CD14-positive monocyte (primary cell): ENCODE measurements around the gene STARD8. TPM values are rescaled to one million over a fixed set of nuclear protein-coding genes. Genes with fewer than 3 reads are reported as not detected.
"Not testable (repeated sequence)": the region's sequence is repeated elsewhere in the genome, so short reads cannot be mapped to it uniquely, and the experiment has no call there.

Experiments
- DNase-seq, 3 donors: peaks; one replicate each; pipeline ENCODE4 v3.0.0-alpha.2; 2011 to 2022
- H2AFZ ChIP-seq: 2 replicates; pipeline ENCODE4 v1.6.0; 2012; ENCODE audit warnings: mild to moderate bottlenecking, low read depth, low read length, inconsistent platforms; ENCODE audit not compliant: insufficient read depth, poor library complexity, severe bottlenecking
- H3K27ac ChIP-seq, 2 donors: 1 replicate in 1 of 2; 2 replicates in 1 of 2; pipeline ENCODE4 v1.5.1; 2012 to 2013; ENCODE audit warnings: low read length in 2 of 2, control low read depth in 1 of 2, inconsistent platforms in 1 of 2, low read depth in 1 of 2, mild to moderate bottlenecking in 1 of 2
- H3K27me3 ChIP-seq, 2 donors: one replicate each; pipeline versions ENCODE4 v1.6.0 to v1.6.1; 2011 to 2013; ENCODE audit warnings: low read length in 2 of 2; ENCODE audit not compliant: control insufficient read depth in 2 of 2, insufficient read depth in 2 of 2
- H3K36me3 ChIP-seq, 2 donors: replicated peaks in 1 of 2; 1 replicate in 1 of 2; 2 replicates in 1 of 2; pipeline versions ENCODE4 v1.5.1 to v1.6.1; 2012 to 2013; ENCODE audit warnings: low read length in 2 of 2, control low read depth in 1 of 2, inconsistent platforms in 1 of 2, mild to moderate bottlenecking in 1 of 2; ENCODE audit not compliant: insufficient read depth in 2 of 2, control insufficient read depth in 1 of 2
- H3K4me1 ChIP-seq, 2 donors: 1 replicate in 1 of 2; 2 replicates in 1 of 2; pipeline versions ENCODE4 v1.5.1 to v1.6.1; 2012 to 2013; ENCODE audit warnings: low read length in 2 of 2, control low read depth in 1 of 2, inconsistent platforms in 1 of 2, mild to moderate bottlenecking in 1 of 2, moderate library complexity in 1 of 2; ENCODE audit not compliant: insufficient read depth in 2 of 2, control insufficient read depth in 1 of 2
- H3K4me2 ChIP-seq: replicated peaks from 2 replicates; pipeline ENCODE3; 2012; ENCODE audit warnings: low read length, moderate library complexity, mild to moderate bottlenecking; ENCODE audit not compliant: poor library complexity, severe bottlenecking; ENCODE audit errors: extremely low read depth
- H3K4me3 ChIP-seq, 3 experiments: fragments of 200-600 bp in 1 of 3; sonication (generic) in 1 of 3; replicated peaks in 1 of 3; 1 replicate in 2 of 3; 2 replicates in 1 of 3; pipeline ENCODE4 v1.5.1; 2011 to 2013; ENCODE audit warnings: low read length in 3 of 3, mild to moderate bottlenecking in 3 of 3, control low read depth in 2 of 3, low read depth in 2 of 3, inconsistent platforms in 1 of 3, moderate library complexity in 1 of 3
- H3K79me2 ChIP-seq: 2 replicates; pipeline ENCODE4 v1.6.0; 2012; ENCODE audit warnings: mild to moderate bottlenecking, control low read depth, inconsistent platforms, low read length, moderate library complexity; ENCODE audit not compliant: insufficient read depth
- H3K9ac ChIP-seq: 2 replicates; pipeline ENCODE4 v1.6.0; 2017; ENCODE audit warnings: low read length, mild to moderate bottlenecking; ENCODE audit not compliant: insufficient read depth, poor library complexity, severe bottlenecking
- H3K9me3 ChIP-seq, 2 donors: replicated peaks in 1 of 2; 1 replicate in 1 of 2; 2 replicates in 1 of 2; pipeline versions ENCODE4 v1.5.1 to v1.6.1; 2012 to 2013; ENCODE audit warnings: low read length in 2 of 2, control low read depth in 1 of 2; ENCODE audit not compliant: control insufficient read depth in 1 of 2, insufficient read depth in 1 of 2
- H4K20me1 ChIP-seq: 2 replicates; pipeline ENCODE4 v1.6.0; 2012; ENCODE audit warnings: mild to moderate bottlenecking, low read length, control low read depth, moderate library complexity; ENCODE audit not compliant: insufficient read depth
- H3K27ac Mint-ChIP-seq, 7 donors: one replicate each; pipeline ENCODE4 v1.8.0; 2020; ENCODE audit warnings: mild to moderate bottlenecking in 7 of 7, mixed read lengths in 7 of 7, moderate library complexity in 6 of 7, inconsistent platforms in 2 of 7
- H3K27me3 Mint-ChIP-seq, 3 donors: one replicate each; pipeline ENCODE4 v1.8.0; 2021 to 2022; ENCODE audit warnings: low read depth in 3 of 3, mild to moderate bottlenecking in 3 of 3, mixed read lengths in 3 of 3, moderate library complexity in 3 of 3, inconsistent platforms in 1 of 3
- H3K36me3 Mint-ChIP-seq, 2 donors: one replicate each; pipeline ENCODE4 v1.8.0; 2020; ENCODE audit warnings: mixed read lengths in 2 of 2, inconsistent platforms in 1 of 2, mild to moderate bottlenecking in 1 of 2
- H3K4me1 Mint-ChIP-seq: one replicate; pipeline ENCODE4 v1.8.0; 2020; ENCODE audit warnings: mild to moderate bottlenecking, mixed read lengths
- H3K4me3 Mint-ChIP-seq, 2 donors: one replicate each; pipeline ENCODE4 v1.8.0; 2020; ENCODE audit warnings: mild to moderate bottlenecking in 2 of 2, mixed read lengths in 2 of 2, moderate library complexity in 1 of 2
- H3K9me3 Mint-ChIP-seq, 7 donors: one replicate each; pipeline ENCODE4 v1.8.0; 2020 to 2022; ENCODE audit warnings: mixed read lengths in 7 of 7, mild to moderate bottlenecking in 6 of 7, moderate library complexity in 6 of 7, inconsistent platforms in 2 of 7
- WGBS: methylation state at CpG from one replicate; pipeline ENCODE4 v1.1.5; 2013; ENCODE audit warnings: missing lambda C conversion rate; ENCODE audit not compliant: insufficient coverage; 5-methylcytosine and 5-hydroxymethylcytosine counted together
- intact Hi-C, 2 donors: fragments of 100-400 bp; cut with micrococcal nuclease; formaldehyde crosslinking; loops; one replicate each; pipeline versions ENCODE4 v1.15.0 to v1.15.1; 2023
- polyA plus RNA-seq, 3 donors: library from polyadenylated mRNA; depleted of rRNA in 1 of 3; unstranded in 2 of 3; stranded (reverse) in 1 of 3; fragments of 300-500 nt in 2 of 3; fragments of >200 nt in 1 of 3; fragmentation: Illumina TruSeq in 2 of 3; gene quantifications; 1 replicate in 2 of 3; 2 replicates in 1 of 3; pipeline ENCODE4 v1.2.3, GENCODE V29; 2012 to 2021
- TF ChIP-seq, protein P1 (sequence below): fragments of 200-600 bp; IDR thresholded peaks from one replicate; pipeline ENCODE4 v1.8.0; 2022; ENCODE audit warnings: antibody characterized with exemption, mild to moderate bottlenecking

STARD8 gene
- polyA plus RNA-seq, 3 donors = 1.2 to 4.1 (median 1.7) TPM

- H3K27me3 Mint-ChIP-seq = peaks cover 0 to 5% (median 2%) of the 10 kb centered on the region in 3 donors
- Histone ChIP-seq H3K4me3 (peak overlapping the region; percentile 7 to 65 (median 42)), H3K4me2 (peak overlapping the region; percentile 66), H2AFZ (peak overlapping the region; percentile 64), H3K27me3 (no peaks in the 10 kb centered on the region), H3K9ac (peak overlapping the region; percentile 49), H3K4me1 (peaks cover 42 to 43% of the 10 kb centered on the region in 2 donors), H3K79me2 (no peaks in the 10 kb centered on the region), H4K20me1 (no peaks in the 10 kb centered on the region), H3K9me3 (no peaks in the 10 kb centered on the region), H3K36me3 (no peaks in the 10 kb centered on the region), H3K27ac (peak overlapping the region; percentile 67 to 75)
- H3K36me3 Mint-ChIP-seq = no peaks in the 10 kb centered on the region
- H3K4me1 Mint-ChIP-seq = peaks cover 42% of the 10 kb centered on the region
- peak; percentile 54 to 75 (median 65) for DNase-seq
- intact Hi-C loops = no loop called here
- TF ChIP-seq, protein P1, sequence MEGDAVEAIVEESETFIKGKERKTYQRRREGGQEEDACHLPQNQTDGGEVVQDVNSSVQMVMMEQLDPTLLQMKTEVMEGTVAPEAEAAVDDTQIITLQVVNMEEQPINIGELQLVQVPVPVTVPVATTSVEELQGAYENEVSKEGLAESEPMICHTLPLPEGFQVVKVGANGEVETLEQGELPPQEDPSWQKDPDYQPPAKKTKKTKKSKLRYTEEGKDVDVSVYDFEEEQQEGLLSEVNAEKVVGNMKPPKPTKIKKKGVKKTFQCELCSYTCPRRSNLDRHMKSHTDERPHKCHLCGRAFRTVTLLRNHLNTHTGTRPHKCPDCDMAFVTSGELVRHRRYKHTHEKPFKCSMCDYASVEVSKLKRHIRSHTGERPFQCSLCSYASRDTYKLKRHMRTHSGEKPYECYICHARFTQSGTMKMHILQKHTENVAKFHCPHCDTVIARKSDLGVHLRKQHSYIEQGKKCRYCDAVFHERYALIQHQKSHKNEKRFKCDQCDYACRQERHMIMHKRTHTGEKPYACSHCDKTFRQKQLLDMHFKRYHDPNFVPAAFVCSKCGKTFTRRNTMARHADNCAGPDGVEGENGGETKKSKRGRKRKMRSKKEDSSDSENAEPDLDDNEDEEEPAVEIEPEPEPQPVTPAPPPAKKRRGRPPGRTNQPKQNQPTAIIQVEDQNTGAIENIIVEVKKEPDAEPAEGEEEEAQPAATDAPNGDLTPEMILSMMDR = no peak
- WGBS = 2% methylated on average over 44 of the region's 56 CpGs
- H3K9me3 Mint-ChIP-seq = peaks cover 0 to 2% (median 0%) of the 10 kb centered on the region in 7 donors
- peak overlapping the region; percentile 91 to 99 (median 98) for H3K27ac Mint-ChIP-seq
- peak overlapping the region; percentile 81 to 84 for H3K4me3 Mint-ChIP-seq
Measured at GRCh38 chrX:68686097-68686977, 38.9 kb downstream of the STARD8 start.

GRCh38 chrX:68688931-68689330, 41.5 kb downstream of the STARD8 start:
- H3K4me2 ChIP-seq, H3K27ac ChIP-seq, H3K9me3 ChIP-seq, H3K36me3 ChIP-seq, H3K9me3 Mint-ChIP-seq, H2AFZ ChIP-seq, DNase-seq, intact Hi-C loops, H4K20me1 ChIP-seq, H3K9ac ChIP-seq, H3K27me3 Mint-ChIP-seq, H3K27me3 ChIP-seq, H3K4me3 ChIP-seq, H3K27ac Mint-ChIP-seq, H3K4me3 Mint-ChIP-seq, H3K79me2 ChIP-seq, H3K36me3 Mint-ChIP-seq: not testable (repeated sequence)
- WGBS = no CpG with 5 or more reads among the region's 8 CpGs
- H3K4me1 Mint-ChIP-seq = peaks cover 47% of the 10 kb centered on the region
- peaks cover 36 to 40% of the 10 kb centered on the region in 2 donors for H3K4me1 ChIP-seq
